ENCODE measurements around the gene NAALADL1. TPM values are rescaled to one million over a fixed set of nuclear protein-coding genes. Genes with fewer than 3 reads are reported as not detected.

NAALADL1 gene
- total and polyA plus RNA-seq, 4 experiments from 2014 or later = 16.6 to 27.0 (median 22.9) TPM

DNA sequence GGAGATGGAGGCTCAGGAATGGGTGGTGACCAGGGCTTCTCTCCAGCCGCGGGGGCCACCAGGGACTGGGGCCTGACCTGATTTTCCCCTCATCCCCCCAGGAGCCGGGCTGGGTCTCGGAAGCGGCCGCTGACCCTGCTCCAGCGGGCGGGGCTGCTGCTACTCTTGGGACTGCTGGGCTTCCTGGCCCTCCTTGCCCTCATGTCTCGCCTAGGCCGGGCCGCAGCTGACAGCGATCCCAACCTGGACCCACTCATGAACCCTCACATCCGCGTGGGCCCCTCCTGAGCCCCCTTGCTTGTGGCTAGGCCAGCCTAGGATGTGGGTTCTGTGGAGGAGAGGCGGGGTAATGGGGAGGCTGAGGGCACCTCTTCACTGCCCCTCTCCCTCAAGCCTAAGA lies 29.5 kb upstream of the NAALADL1 start:
- Mint-ChIP-seq H3K4me3 (no peak overlapping the region), H3K27ac (no peak overlapping the region), H3K4me1 (peaks cover 9 to 35% (median 23%) of the 10 kb centered on the region in 4 donors), H3K9me3 (peaks cover 0 to 4% (median 0%) of the 10 kb centered on the region in 8 donors), H3K36me3 (peaks cover 28 to 29% of the 10 kb centered on the region in 2 donors), H3K27me3 (no peaks in the 10 kb centered on the region)
- Histone ChIP-seq H3K27ac (ENCODE audit: low read depth, low read length) (no peak overlapping the region), H3K9me3 (ENCODE audit: control insufficient read depth in 1 of 2, low read length in 2 of 2) (no peaks in the 10 kb centered on the region), H3K4me3 (ENCODE audit: low read length in 2 of 2) (no peak overlapping the region), H3K36me3 (ENCODE audit: insufficient read depth, low read length) (peaks cover 38% of the 10 kb centered on the region), H3K4me1 (ENCODE audit: insufficient read depth, low read length) (peaks cover 24% of the 10 kb centered on the region), H3K27me3 (ENCODE audit: insufficient read depth, low read length) (no peaks in the 10 kb centered on the region)
- intact Hi-C loops (cut with micrococcal nuclease) = no loop called here
- ChIA-PET CTCF (ENCODE audit: partially characterized antibody) (no interaction called here), POLR2A (ENCODE audit: partially characterized antibody) (interaction anchor here (0.7 kb wide), 1 partner anchor 30 kb away, joined by 6 read pairs; the partner anchor contains the start of gene ZNHIT2)
- DNase-seq = no peak

GRCh38 chr11:65087216-65087615 lies 28.9 kb upstream of the NAALADL1 start:
- Mint-ChIP-seq H3K9me3 (peaks cover 0 to 4% (median 0%) of the 10 kb centered on the region in 8 donors), H3K27ac (no peak overlapping the region), H3K4me3 (no peak overlapping the region), H3K36me3 (peaks cover 28 to 29% of the 10 kb centered on the region in 2 donors), H3K27me3 (no peaks in the 10 kb centered on the region), H3K4me1 (peaks cover 9 to 37% (median 25%) of the 10 kb centered on the region in 4 donors)
- H3K4me3 ChIP-seq (ENCODE audit: low read length in 2 of 2) = no peak overlapping the region
- no peaks in the 10 kb centered on the region for H3K27me3 ChIP-seq (ENCODE audit: insufficient read depth, low read length)
- ChIA-PET CTCF (ENCODE audit: partially characterized antibody) (interaction anchor here (1.5 kb wide), 1 partner anchor 13 kb away, joined by 4 read pairs; no protein-coding TSS in a partner anchor), POLR2A (ENCODE audit: partially characterized antibody) (interaction anchor here (1.0 to 3.0 kb wide), 4 partner anchors 10 to 35 kb away, joined by 3 to 17 read pairs (median 14); partner anchors contain the start of genes FAU, MRPL49, TM7SF2 and VPS51)
- peaks cover 24% of the 10 kb centered on the region for H3K4me1 ChIP-seq (ENCODE audit: insufficient read depth, low read length)
- intact Hi-C loops (cut with micrococcal nuclease) = no loop called here
- no peaks in the 10 kb centered on the region for H3K9me3 ChIP-seq (ENCODE audit: control insufficient read depth in 1 of 2, low read length in 2 of 2)
- H3K36me3 ChIP-seq (ENCODE audit: insufficient read depth, low read length) = peaks cover 38% of the 10 kb centered on the region
- H3K27ac ChIP-seq (ENCODE audit: low read depth, low read length) = no peak overlapping the region
- DNase-seq = no peak

- H3K9me3 Mint-ChIP-seq = peaks cover 0 to 4% (median 0%) of the 10 kb centered on the region in 8 donors
- peaks cover 9 to 37% (median 25%) of the 10 kb centered on the region in 4 donors for H3K4me1 Mint-ChIP-seq
- no peaks in the 10 kb centered on the region for H3K27me3 Mint-ChIP-seq
- ChIA-PET CTCF (ENCODE audit: partially characterized antibody) (interaction anchor here (1.5 kb wide), 1 partner anchor 13 kb away, joined by 4 read pairs; no protein-coding TSS in a partner anchor), POLR2A (ENCODE audit: partially characterized antibody) (interaction anchor here (1.0 to 3.0 kb wide), 5 partner anchors 10 to 35 kb away, joined by 3 to 17 read pairs (median 14); partner anchors contain the start of genes FAU, MRPL49, TM7SF2 and VPS51)
- Histone ChIP-seq H3K4me3 (ENCODE audit: low read length in 2 of 2) (no peak overlapping the region), H3K36me3 (ENCODE audit: insufficient read depth, low read length) (peaks cover 38% of the 10 kb centered on the region), H3K4me1 (ENCODE audit: insufficient read depth, low read length) (peaks cover 24% of the 10 kb centered on the region), H3K9me3 (ENCODE audit: control insufficient read depth in 1 of 2, low read length in 2 of 2) (no peaks in the 10 kb centered on the region), H3K27ac (ENCODE audit: low read depth, low read length) (no peak overlapping the region), H3K27me3 (ENCODE audit: insufficient read depth, low read length) (no peaks in the 10 kb centered on the region)
- no peak for DNase-seq
- peaks cover 28 to 29% of the 10 kb centered on the region in 2 donors for H3K36me3 Mint-ChIP-seq
- intact Hi-C loops (cut with micrococcal nuclease) = no loop called here
- no peak overlapping the region for H3K27ac Mint-ChIP-seq
- peak overlapping the region in 1 of 8 donors; percentile 49 for H3K4me3 Mint-ChIP-seq
These were observed 28.5 kb upstream of the NAALADL1 start for GRCh38 chr11:65086809-65087208.

DNA sequence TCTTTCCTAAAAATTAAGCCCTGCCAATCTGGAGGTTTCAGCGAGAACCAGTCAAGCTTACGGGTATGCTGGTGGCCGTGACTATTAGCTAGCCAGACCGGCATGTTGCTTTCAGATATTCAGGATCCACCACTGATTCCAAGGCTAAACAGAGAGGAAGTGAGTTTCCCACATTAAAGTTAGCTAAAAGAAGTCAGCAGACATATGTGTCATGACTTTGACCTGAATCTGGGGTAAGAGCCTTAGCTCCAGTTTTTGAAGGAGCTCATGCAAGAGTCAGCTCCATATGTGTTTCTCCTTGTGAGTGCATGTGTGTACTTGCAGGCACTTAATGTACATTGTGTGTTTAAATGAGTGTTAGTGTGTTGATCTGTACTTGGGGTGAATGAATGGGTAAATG lies 27.1 kb upstream of the NAALADL1 start:
- H3K27me3 ChIP-seq (ENCODE audit: insufficient read depth, low read length) = no peaks in the 10 kb centered on the region
- CTCF ChIA-PET (ENCODE audit: partially characterized antibody) = interaction anchor here (1.0 to 1.8 kb wide), 8 partner anchors 9 to 71 kb away, joined by 3 to 9 read pairs (median 4); partner anchors contain the start of genes ARL2 and SAC3D1
- H3K27me3 Mint-ChIP-seq = no peaks in the 10 kb centered on the region
- peaks cover 38% of the 10 kb centered on the region for H3K36me3 ChIP-seq (ENCODE audit: insufficient read depth, low read length)
- peaks cover 24% of the 10 kb centered on the region for H3K4me1 ChIP-seq (ENCODE audit: insufficient read depth, low read length)
- H3K9me3 Mint-ChIP-seq = peaks cover 0 to 4% (median 0%) of the 10 kb centered on the region in 8 donors
- peaks cover 9 to 42% (median 25%) of the 10 kb centered on the region in 4 donors for H3K4me1 Mint-ChIP-seq
- no peak overlapping the region for H3K4me3 ChIP-seq (ENCODE audit: low read length in 2 of 2)
- H3K4me3 Mint-ChIP-seq = peak overlapping the region; percentile 22 to 96 (median 94)
- POLR2A ChIA-PET (ENCODE audit: partially characterized antibody) = interaction anchor here (0.6 to 3.0 kb wide), 8 partner anchors 9 to 46 kb away, joined by 3 to 17 read pairs (median 4); partner anchors contain the start of genes FAU, MRPL49, TM7SF2 and VPS51
- H3K36me3 Mint-ChIP-seq = peaks cover 28 to 29% of the 10 kb centered on the region in 2 donors
- no peak overlapping the region for H3K27ac ChIP-seq (ENCODE audit: low read depth, low read length)
- peak overlapping the region; percentile 97 to 99 (median 98) for H3K27ac Mint-ChIP-seq
- H3K9me3 ChIP-seq (ENCODE audit: control insufficient read depth in 1 of 2, low read length in 2 of 2) = no peaks in the 10 kb centered on the region
- DNase-seq = no peak
- intact Hi-C loops (cut with micrococcal nuclease) = no loop called here

DNA sequence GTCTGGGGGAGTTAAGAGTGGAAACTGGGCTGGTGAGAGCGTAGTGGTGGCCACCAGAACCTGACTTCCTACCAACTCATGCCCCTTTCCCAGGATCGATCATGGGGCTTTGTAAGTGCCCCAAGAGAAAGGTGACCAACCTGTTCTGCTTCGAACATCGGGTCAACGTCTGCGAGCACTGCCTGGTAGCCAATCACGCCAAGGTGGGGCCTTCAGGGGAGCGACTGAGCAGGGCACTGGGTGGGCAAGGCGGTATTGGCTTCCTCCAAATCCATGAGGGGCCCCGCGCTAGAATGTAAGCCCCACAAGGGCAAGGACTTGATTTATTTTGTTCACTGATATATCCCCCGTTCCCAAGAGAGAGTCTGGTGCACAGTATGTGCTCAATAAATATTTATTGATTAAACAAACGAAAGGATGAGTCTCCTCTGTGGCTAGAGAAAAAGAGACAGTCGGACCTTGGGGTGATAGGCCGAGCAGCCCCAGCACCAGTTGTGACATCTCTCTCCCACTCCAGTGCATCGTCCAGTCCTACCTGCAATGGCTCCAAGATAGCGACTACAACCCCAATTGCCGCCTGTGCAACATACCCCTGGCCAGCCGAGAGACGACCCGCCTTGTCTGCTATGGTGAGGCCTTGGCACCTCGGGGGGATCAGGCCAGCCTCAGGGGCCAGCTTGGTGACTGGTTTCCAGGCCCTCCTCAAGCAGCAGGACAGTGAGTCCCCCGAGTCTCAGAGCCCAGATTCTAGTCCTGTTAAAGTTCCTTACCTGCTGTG lies 26.4 kb upstream of the NAALADL1 start:
- peak overlapping the region; percentile 92 to 96 (median 94) for H3K4me3 Mint-ChIP-seq
- peaks cover 28 to 29% of the 10 kb centered on the region in 2 donors for H3K36me3 Mint-ChIP-seq
- peaks cover 0 to 4% (median 0%) of the 10 kb centered on the region in 8 donors for H3K9me3 Mint-ChIP-seq
- peak overlapping the region; percentile 50 to 75 for H3K4me3 ChIP-seq (ENCODE audit: low read length in 2 of 2)
- H3K9me3 ChIP-seq (ENCODE audit: control insufficient read depth in 1 of 2, low read length in 2 of 2) = no peaks in the 10 kb centered on the region
- intact Hi-C loops (cut with micrococcal nuclease) = loop anchor here (1.0 kb wide), 8 partner anchors 12 to 306 kb away; partner anchors contain the start of genes FAU, MRPL49, PPP2R5B and SF1
- ChIA-PET POLR2A (ENCODE audit: partially characterized antibody) (interaction anchor here (0.8 to 3.0 kb wide), 7 partner anchors 9 to 37 kb away, joined by 3 to 17 read pairs (median 4); partner anchors contain the start of genes FAU, MRPL49, TM7SF2 and VPS51), CTCF (ENCODE audit: partially characterized antibody) (interaction anchor here (1.0 to 1.8 kb wide), 8 partner anchors 10 to 70 kb away, joined by 3 to 9 read pairs (median 4); partner anchors contain the start of genes ARL2 and SAC3D1)
- H3K27me3 ChIP-seq (ENCODE audit: insufficient read depth, low read length) = no peaks in the 10 kb centered on the region
- DNase-seq = no peak
- H3K36me3 ChIP-seq (ENCODE audit: insufficient read depth, low read length) = peaks cover 37% of the 10 kb centered on the region
- peaks cover 9 to 42% (median 25%) of the 10 kb centered on the region in 4 donors for H3K4me1 Mint-ChIP-seq
- H3K4me1 ChIP-seq (ENCODE audit: insufficient read depth, low read length) = peaks cover 24% of the 10 kb centered on the region
- H3K27me3 Mint-ChIP-seq = no peaks in the 10 kb centered on the region
- H3K27ac Mint-ChIP-seq = peak overlapping the region; percentile 97 to 99 (median 98)
- H3K27ac ChIP-seq (ENCODE audit: low read depth, low read length) = peak overlapping the region; percentile 94

- CTCF ChIA-PET (ENCODE audit: partially characterized antibody) = interaction anchor here (1.1 to 1.5 kb wide), 6 partner anchors 11 to 71 kb away, joined by 3 to 5 read pairs (median 4); partner anchors contain the start of genes ARL2 and ZNHIT2
These were observed 25.7 kb upstream of the NAALADL1 start, which contains the start of the genes CDCA5 and ZFPL1 for GRCh38 chr11:65083834-65084597. TSS of gene CDCA5 (minus strand) at chr11:65084040. CDS start at chr11:65083978, 62 bp downstream. TSS of gene ZFPL1 (plus strand) at chr11:65084222. CDS start at chr11:65084699, 477 bp downstream.

More at GRCh38 chr11:65083834-65084597, 25.7 kb upstream of the NAALADL1 start, which contains the start of the genes CDCA5 and ZFPL1:
- peak; percentile 94 to 98 (median 97) for DNase-seq
- Mint-ChIP-seq H3K27me3 (no peaks in the 10 kb centered on the region), H3K9me3 (peaks cover 0 to 4% (median 0%) of the 10 kb centered on the region in 8 donors), H3K4me1 (peaks cover 9 to 42% (median 26%) of the 10 kb centered on the region in 4 donors), H3K36me3 (peaks cover 20 to 24% of the 10 kb centered on the region in 2 donors), H3K4me3 (peak within 1 kb of the TSS; percentile 92 to 96 (median 94)), H3K27ac (peak within 1 kb of the TSS; percentile 97 to 99 (median 98))
- POLR2A ChIA-PET (ENCODE audit: partially characterized antibody) = interaction anchor here (0.7 to 2.4 kb wide), 8 partner anchors 10 to 196 kb away, joined by 3 to 16 read pairs (median 6); partner anchors contain the start of genes FAU, MRPL49, SAC3D1 and VPS51
- Histone ChIP-seq H3K27me3 (ENCODE audit: insufficient read depth, low read length) (no peaks in the 10 kb centered on the region), H3K9me3 (ENCODE audit: control insufficient read depth in 1 of 2, low read length in 2 of 2) (no peaks in the 10 kb centered on the region), H3K27ac (ENCODE audit: low read depth, low read length) (peak within 1 kb of the TSS; percentile 94), H3K36me3 (ENCODE audit: insufficient read depth, low read length) (peaks cover 30% of the 10 kb centered on the region), H3K4me3 (ENCODE audit: low read length in 2 of 2) (peak within 1 kb of the TSS; percentile 74 to 75), H3K4me1 (ENCODE audit: insufficient read depth, low read length) (peaks cover 25% of the 10 kb centered on the region)
- intact Hi-C loops (cut with micrococcal nuclease) = loop anchor here (1.0 kb wide), 8 partner anchors 12 to 306 kb away; partner anchors contain the start of genes FAU, MRPL49, PPP2R5B and SF1

Data from CD4-positive, alpha-beta memory T cell (primary cell).